ENCODE results near the gene CD244.

DNA sequence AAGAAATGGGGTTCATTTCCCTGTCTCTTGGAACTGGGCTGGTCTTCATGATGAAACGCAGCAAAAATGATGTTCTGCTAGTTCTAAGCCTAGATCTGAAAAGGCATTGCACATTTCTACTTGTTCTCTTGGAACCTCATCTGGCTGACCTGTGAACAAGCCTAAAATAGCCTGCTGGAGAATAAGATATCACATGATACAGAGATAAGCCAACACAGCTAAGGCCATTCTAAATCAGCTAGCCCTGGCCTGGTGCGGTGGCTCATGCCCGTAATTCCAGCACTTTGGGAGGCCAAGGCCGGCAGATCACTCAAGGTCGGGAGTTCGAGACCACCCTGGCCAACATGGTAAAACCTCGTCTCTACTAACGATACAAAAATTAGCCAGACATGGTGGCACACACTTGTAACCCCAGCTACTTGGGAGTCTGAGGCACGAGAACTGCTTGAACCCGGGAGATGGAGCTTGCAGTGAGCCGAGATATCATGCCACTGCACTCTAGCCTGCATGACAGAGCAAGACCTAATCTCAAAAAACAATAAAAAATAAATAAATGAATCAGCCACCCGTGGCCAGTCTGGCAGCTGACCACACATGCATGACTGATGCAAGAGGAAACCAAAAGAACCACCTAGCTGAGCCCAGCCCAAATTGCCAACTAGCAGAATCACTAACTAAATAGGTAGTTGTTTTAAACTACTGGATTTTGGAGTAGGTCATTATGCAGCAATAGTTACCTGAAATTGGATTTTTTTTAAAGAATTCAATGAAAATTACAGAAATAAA is 18.0 kb downstream of the CD244 start:
- TF ChIP-seq, protein P1, sequence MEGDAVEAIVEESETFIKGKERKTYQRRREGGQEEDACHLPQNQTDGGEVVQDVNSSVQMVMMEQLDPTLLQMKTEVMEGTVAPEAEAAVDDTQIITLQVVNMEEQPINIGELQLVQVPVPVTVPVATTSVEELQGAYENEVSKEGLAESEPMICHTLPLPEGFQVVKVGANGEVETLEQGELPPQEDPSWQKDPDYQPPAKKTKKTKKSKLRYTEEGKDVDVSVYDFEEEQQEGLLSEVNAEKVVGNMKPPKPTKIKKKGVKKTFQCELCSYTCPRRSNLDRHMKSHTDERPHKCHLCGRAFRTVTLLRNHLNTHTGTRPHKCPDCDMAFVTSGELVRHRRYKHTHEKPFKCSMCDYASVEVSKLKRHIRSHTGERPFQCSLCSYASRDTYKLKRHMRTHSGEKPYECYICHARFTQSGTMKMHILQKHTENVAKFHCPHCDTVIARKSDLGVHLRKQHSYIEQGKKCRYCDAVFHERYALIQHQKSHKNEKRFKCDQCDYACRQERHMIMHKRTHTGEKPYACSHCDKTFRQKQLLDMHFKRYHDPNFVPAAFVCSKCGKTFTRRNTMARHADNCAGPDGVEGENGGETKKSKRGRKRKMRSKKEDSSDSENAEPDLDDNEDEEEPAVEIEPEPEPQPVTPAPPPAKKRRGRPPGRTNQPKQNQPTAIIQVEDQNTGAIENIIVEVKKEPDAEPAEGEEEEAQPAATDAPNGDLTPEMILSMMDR (IDR thresholded peaks at IDR 0.05) = no peak
- no peak for TF ChIP-seq POLR2A (IDR thresholded peaks at IDR 0.05)
- TF ChIP-seq POLR2AphosphoS5 (IDR thresholded peaks at IDR 0.05) = no peak
- no peak for TF ChIP-seq EP300 (IDR thresholded peaks at IDR 0.05)

Data from gastroesophageal sphincter (tissue), 3 donors.